Stimulated activated CD4-positive, alpha-beta T cell treated with anti-CD3 and anti-CD28 coated beads, Interleukin-12 subunit alpha, Interleukin-12 subunit beta, amount 100 ng/mL, for 24 hours (primary cell): Measurements from ENCODE around the gene MPL.

Experiments used
- DNase-seq, 2 experiments: peaks; one replicate each; pipeline ENCODE4 v3.0.0-alpha.2; 2020; ENCODE audit warnings: low read depth in 2 of 2

MPL gene

DNA sequence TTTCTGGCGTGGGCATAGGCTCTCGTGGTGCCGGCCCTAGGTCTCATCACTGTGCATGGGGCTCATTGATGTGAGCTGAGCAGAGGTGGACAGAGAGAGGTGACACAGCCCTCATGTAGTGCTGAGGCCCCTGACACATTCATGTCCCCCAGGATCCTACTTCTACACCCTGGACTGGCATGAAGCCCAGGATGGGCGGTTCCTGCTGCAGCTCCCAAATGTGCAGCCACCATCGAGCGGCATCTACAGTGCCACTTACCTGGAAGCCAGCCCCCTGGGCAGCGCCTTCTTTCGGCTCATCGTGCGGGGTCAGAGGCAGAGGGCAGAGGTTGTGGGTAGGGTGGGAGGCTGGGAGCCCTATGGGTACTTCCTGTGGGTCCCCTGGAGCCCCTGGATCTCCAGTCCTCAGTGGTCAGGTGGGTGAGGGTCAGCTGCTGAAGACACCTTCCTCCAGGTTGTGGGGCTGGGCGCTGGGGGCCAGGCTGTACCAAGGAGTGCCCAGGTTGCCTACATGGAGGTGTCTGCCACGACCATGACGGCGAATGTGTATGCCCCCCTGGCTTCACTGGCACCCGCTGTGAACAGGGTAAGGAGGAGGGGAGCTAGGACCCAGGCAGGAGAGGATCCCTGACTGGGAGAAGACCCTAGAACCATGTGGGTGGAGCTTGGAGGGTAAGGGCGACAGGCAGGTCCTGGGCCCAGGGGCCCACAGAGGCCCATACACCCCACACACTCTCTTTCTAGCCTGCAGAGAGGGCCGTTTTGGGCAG is 30.7 kb upstream of the MPL start:
- no peak for DNase-seq

DNA sequence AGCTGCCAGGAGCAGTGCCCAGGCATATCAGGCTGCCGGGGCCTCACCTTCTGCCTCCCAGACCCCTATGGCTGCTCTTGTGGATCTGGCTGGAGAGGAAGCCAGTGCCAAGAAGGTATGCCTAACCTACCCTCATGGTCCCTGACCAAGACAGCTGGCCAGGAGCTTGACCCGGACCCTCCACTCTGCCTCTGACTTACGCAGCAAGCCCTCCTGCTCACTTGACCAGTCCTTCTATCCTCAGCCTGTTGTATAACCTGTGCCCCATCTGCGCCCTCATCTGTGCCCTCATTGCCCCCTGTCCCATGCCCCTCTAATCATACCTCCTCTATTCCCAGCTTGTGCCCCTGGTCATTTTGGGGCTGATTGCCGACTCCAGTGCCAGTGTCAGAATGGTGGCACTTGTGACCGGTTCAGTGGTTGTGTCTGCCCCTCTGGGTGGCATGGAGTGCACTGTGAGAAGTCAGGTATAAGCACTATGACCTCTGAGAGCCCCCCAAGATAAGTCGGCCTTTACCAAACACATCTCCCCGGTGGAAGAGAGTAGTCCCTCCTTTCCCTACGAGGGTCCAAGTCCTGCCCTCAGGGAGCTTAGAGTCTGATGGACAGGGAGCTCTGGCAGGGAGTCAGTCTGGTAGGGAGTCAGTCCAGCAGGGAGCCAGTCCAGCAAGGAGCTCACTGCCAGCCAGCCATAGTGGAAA is 30.0 kb upstream of the MPL start:
- DNase-seq = no peak

DNA sequence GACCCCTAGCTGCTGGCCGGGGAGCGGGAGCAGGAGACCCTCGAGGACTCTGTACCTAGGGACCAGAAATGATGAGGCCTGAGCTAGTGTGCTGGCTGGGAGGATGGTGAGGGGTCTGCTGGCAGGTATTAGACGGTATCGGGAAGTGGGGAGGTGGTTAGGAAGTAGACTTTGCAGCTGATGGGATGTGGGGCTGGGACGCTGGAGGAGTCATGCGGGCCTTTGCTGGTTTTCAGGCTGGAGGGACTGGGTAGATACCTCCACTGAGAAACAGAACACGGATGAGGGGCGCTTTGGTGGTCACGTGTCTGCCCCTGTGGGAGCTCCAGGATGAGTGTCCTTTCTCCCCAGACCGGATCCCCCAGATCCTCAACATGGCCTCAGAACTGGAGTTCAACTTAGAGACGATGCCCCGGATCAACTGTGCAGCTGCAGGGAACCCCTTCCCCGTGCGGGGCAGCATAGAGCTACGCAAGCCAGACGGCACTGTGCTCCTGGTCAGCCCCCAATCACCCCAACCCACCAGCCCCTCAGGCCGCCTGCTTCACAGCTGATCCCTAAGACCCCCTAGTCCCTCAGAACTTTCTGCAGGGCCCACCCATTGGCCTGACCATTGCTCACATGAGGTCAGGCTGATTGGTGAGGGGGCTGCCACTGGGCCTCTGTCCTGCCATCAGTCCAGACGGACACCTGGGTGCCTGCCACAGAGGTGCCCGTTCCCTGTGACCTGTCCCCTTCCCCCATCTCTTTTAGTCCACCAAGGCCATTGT is 28.8 kb upstream of the MPL start:
- DNase-seq = no peak

DNA sequence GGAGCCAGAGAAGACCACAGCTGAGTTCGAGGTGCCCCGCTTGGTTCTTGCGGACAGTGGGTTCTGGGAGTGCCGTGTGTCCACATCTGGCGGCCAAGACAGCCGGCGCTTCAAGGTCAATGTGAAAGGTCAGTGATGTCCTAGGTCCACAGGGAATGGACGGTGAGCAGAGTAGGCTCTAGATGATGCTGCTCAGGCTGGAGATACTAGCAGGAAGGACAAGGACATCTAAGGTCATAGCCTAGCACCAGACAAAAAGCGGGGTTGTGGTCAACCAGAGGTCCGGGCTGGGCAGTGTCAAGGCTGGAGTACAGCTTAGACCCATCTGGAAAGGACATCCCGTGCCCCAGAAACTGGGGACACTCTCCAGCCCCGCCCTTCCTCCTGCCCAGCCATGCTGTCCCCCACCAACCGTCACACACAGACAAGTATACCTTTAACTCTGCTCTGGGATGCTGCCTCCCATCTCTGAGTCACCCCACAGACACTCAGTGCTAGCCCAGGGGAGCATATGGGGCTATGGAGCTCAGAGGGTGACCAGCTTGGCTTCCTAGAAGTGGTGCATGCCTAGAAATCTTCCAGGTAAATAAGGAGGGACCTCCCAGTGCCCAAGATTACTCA is 28.1 kb upstream of the MPL start:
- no peak for DNase-seq

DNA sequence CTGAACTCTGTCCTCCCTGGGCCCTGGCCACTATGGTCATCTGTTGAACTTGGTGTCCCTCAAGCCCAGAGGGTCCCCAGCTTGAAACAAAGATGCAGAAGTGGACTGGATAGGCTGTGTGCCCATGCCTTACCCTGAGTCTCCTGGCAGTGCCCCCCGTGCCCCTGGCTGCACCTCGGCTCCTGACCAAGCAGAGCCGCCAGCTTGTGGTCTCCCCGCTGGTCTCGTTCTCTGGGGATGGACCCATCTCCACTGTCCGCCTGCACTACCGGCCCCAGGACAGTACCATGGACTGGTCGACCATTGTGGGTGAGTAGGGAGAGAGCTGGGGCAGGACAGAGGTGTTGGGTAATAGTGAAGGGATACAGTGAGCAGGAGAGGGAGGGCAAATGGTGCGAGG is 26.1 kb upstream of the MPL start:
- no peak for DNase-seq

DNA sequence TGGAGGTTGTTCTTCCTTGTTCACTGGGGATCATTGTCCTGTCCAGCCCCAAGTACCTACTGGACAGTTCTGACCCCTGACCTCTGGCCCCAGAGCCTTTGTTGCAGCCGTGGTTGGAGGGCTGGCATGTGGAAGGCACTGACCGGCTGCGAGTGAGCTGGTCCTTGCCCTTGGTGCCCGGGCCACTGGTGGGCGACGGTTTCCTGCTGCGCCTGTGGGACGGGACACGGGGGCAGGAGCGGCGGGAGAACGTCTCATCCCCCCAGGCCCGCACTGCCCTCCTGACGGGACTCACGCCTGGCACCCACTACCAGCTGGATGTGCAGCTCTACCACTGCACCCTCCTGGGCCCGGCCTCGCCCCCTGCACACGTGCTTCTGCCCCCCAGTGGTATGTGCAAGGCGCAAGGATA is 25.4 kb upstream of the MPL start:
- no peak for DNase-seq

DNA sequence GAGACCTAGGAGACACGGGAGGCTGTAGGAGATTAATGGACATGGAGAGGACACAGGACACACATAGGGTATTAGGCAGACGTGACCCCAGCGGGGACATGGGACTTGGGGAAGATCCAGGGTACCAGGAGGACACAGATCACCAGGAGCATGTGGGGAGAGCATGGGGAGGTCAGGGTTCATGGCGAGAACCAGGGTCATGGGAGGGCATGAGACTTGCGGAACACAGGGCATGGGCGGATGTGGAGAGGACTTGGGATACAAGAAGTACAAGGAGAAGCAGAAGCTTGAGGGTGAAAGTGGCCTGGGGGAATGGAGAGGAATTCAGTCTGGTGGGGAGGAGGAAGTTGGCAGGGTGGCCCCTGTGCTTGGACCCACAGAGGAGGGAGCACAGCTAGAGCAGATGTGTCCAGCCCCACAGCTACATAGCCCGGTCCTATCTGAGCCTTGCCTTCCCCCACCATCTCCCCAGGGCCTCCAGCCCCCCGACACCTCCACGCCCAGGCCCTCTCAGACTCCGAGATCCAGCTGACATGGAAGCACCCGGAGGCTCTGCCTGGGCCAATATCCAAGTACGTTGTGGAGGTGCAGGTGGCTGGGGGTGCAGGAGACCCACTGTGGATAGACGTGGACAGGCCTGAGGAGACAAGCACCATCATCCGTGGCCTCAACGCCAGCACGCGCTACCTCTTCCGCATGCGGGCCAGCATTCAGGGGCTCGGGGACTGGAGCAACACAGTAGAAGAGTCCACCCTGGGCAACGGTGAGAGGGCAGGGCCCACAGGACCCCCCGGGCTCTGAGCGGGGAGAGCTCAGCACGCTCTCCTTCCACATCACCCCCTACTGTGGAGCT is 24.7 kb upstream of the MPL start:
- no peak for DNase-seq

DNA sequence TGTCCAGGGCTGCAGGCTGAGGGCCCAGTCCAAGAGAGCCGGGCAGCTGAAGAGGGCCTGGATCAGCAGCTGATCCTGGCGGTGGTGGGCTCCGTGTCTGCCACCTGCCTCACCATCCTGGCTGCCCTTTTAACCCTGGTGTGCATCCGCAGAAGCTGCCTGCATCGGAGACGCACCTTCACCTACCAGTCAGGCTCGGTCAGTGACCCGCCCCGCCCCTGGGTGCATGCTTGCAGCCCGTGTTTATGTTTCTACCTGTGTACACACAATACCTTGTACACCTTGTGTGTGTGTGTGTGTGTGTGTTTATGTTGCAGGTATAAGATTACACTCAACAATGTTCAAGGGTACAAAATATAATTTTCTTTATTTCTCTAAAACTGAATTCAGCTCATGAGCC is 23.8 kb upstream of the MPL start:
- DNase-seq = no peak

DNA sequence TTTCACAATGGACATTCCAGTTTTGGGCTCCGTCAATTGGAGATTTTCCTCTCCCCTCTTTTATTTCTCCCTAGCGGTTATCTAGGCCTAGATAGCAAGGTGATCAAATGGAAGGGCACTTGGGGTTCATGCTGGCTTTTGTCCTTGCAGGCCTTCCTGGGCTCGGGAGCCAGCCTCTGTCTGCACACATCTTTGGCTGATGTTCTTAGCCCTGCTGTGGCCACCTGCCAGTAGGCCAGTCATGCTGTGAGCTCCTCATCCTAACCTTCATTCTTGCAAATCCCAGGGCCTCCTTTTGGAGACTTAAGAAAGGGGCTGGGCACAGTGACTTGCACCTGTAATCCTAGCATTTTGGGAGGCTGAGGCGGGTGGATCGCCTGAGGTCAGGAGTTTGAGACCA is 23.4 kb upstream of the MPL start:
- no peak for DNase-seq

DNA sequence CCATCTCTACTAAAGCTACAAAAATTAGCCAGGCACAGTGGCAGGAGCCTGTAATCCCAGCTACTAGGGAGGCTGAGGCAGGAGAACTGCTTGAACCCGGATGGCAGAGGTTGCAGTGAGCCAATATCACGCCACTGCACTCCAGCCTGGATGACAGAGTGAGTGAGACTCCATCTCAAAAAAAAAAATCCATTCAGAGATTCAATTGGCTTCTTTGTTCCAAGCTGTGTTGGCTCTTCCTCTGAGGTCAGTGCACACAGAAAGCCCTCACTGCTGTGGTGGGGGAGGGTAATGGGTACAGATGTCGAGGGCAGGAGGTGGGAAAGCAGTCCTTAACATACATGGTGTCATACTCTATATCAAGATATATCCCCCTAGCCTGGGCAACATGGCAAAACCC is 22.1 kb upstream of the MPL start:
- DNase-seq = no peak

DNA sequence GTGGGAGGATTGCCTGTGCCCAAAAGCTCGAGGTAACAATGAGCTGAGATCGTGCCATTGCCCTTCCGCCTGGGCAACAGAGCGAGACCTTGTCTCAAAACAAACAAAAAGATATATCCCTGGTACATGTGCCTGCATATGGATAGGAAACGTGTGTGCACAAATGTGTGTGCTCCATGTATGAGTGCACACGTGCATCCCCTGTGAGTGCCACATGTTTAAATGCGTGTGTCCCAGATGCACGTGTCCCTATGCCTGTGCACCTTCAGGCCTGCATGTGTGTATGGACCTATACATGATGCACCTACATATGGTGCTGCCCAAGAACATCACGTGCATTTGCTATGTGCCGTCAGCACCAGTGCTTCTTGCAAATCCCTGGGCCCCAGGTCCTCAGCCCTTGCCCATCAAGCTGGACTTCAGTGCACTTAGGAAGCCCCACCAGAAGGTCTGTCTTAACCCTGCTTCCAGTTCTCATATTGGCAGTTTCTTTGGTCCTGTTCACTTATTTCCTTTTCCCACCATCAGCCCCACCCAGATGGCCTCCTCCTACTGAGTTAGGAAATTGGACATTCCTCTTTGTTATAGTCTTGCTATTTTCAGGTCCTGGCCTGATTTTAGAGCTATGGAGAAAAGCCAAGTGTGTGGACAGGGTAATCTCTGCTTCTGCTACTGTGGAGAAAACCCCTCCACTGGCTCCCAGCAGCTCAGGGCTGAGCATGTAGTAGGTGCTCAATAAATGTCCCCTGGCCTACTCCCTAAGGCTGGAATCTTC is 21.5 kb upstream of the MPL start:
- DNase-seq = no peak

DNA sequence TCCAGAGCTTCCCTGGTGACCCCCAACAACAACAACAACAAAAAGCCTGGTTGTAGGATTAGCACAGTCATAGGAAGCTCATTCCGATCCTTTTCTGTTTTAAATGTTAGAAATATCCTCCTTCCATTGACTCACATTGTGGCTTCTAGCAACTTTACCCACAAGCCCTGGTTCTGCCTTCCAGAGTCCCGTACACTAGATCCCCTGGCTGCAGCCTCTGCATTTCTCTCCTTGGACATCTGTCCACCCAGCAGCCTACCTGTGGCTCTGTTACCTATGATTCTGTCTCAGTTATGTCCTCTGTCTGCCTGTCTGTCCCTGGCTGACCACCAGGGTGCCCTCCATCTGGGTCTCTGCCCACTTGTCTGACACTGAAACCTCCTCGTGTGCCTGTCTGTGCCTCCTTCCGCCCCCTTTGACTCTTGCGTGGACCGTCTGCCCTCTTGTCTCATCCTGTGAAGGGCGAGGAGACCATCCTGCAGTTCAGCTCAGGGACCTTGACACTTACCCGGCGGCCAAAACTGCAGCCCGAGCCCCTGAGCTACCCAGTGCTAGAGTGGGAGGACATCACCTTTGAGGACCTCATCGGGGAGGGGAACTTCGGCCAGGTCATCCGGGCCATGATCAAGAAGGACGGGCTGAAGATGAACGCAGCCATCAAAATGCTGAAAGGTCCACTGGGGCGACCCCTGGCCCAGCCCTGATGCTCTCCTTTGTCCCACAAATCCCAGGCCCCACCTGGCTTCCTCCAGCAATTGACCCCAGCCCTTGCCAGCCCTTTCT is 20.7 kb upstream of the MPL start:
- DNase-seq = no peak

DNA sequence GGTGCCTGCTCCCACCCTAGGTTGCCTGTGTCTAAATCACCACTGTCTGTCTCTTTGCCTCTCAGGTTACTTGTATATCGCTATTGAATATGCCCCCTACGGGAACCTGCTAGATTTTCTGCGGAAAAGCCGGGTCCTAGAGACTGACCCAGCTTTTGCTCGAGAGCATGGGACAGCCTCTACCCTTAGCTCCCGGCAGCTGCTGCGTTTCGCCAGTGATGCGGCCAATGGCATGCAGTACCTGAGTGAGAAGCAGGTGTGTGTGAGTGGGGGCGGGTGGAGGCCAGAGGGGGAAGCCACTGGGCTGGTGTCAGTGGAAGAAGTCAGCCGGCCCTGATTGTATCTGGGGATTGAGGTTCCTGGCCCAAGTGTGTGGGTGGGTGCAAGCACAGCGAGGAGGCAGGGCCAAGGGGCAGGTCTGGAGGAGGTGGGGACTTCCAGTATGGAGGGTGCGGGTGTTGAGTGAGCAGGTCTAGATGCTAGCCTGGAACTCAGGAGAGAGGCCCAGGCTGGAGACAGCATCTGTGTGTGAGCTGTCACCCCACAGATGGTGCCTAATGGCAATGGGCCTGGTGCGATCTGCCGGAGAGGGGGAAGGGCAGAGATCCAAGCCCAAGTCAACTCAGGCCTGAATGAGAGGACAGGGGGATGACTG is 19.7 kb upstream of the MPL start:
- DNase-seq = no peak

DNA sequence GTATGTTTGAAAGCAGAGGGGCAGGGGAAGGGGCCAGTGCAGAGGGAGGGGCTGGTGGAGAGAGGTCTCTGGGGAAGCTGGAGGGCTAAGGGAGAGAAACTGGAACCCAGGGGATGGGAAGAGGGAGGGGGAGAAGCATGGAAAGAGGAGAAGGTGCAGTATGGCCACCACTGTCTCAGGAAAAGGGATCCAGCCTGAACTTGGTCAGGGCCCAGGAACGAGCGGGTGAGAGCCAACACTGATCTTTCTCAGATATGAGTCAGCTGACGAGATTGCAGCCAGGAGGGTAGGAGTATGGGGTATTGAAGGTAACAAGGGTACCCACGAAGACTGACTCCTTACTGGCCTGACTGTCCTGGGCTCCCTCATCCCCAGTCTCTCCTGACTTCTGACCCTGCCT is 18.8 kb upstream of the MPL start:
- DNase-seq = no peak

DNA sequence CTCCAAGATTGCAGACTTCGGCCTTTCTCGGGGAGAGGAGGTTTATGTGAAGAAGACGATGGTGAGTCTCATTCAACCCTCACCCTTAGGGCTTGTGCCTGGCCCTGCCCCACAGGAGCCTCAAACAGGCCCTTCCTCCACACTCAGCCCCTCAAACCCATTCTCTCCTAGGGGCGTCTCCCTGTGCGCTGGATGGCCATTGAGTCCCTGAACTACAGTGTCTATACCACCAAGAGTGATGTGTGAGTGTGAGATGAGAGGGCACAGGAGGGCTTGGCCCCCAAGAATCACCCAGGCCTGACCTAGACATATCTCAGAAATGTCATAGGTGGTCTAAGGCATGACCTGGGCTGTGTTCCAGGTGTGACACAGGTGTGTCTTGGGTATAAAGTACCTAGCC is 18.3 kb upstream of the MPL start:
- no peak for DNase-seq

DNA sequence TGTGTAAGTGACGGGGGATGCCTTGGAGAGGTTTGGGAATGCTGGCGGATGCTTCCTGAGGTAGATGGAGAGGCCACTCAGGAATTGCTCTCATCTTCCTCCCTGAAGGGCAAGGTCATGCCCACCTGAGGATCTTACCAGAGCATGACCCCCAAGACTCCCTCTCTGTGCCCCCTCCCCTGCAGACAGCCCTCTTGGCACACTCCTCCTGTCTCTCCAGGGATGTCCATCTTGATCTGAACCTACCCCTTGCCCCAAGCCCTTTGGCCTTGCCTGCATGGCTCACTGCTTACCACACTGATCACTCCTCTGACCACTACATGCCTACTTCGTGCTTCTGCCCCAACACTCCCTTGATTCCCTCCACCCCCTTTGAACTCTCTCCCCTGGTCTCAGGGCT is 17.9 kb upstream of the MPL start:
- DNase-seq = no peak

DNA sequence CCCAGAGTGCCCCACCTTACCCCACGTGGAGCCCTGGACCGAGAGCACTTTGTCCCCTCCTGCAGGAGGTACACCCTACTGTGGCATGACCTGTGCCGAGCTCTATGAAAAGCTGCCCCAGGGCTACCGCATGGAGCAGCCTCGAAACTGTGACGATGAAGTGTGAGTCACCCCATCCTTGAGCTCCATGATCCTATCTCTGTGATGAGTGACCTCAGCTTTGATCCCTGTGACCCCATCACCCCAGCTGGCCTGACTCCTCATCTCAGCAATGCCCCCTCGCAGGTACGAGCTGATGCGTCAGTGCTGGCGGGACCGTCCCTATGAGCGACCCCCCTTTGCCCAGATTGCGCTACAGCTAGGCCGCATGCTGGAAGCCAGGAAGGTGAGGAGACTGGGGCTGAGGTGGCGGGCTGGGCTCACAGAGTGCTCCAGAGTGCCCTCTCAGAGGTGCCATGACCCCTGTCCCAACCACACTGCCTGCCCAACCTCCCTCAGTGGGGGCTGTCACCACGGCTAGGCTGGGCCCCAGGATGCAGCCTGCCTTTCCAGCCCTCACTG is 16.2 kb upstream of the MPL start:
- no peak for DNase-seq

DNA sequence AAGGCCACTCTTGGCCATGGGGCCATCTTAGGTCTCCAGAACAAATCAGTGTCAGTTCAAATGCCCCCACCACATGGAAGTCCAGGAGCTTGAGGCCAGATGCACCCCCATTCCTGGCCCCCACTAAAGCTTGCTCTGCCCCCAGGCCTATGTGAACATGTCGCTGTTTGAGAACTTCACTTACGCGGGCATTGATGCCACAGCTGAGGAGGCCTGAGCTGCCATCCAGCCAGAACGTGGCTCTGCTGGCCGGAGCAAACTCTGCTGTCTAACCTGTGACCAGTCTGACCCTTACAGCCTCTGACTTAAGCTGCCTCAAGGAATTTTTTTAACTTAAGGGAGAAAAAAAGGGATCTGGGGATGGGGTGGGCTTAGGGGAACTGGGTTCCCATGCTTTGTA is 15.1 kb upstream of the MPL start:
- no peak for DNase-seq

DNA sequence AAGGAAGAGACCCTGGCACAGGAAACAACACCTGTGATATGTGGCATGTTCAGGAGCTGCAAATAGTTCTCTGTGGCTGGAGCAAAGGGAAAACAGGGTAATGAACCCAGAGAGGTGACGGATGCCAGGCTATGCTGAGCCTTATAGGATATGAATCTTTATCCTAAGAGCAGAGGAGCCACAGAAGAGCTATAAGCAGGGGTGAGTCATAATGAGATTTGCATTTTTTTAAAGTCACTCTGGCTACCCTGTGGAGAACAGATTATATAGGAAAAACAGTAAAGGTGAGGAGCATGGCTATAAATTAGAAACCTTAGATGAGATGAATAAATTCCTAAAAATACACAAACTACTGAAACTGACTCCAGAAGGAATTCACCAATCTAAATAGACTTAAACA is 12.8 kb upstream of the MPL start:
- DNase-seq = no peak
